Testis (tissue), 3 donors: ENCODE measurements around the gene OBSCN. TPM values are rescaled to one million over a fixed set of nuclear protein-coding genes. Genes with fewer than 3 reads are reported as not detected.
"Not testable (repeated sequence)": the region's sequence is repeated elsewhere in the genome, so short reads cannot be mapped to it uniquely, and the experiment has no call there.

ENCODE experiments used
- DNase-seq: peaks from one replicate; pipeline ENCODE4 v3.0.0-alpha.2; 2019
- H3K27ac ChIP-seq, 2 donors: fragments of 200-600 bp; sonication (generic); one replicate each; pipeline ENCODE4 v1.5.1; 2019
- H3K27me3 ChIP-seq: fragments of 200-600 bp; sonication (generic); one replicate; pipeline ENCODE4 v1.5.1; 2019
- H3K36me3 ChIP-seq: fragments of 200-600 bp; sonication (generic); one replicate; pipeline ENCODE4 v1.5.1; 2017; ENCODE audit warnings: low read depth; ENCODE audit errors: missing control alignments
- H3K4me1 ChIP-seq: fragments of 200-600 bp; sonication (generic); one replicate; pipeline ENCODE4 v1.5.1; 2019
- H3K4me3 ChIP-seq, 2 donors: fragments of 200-600 bp; sonication (generic); one replicate each; pipeline ENCODE4 v1.5.1; 2017 to 2019
- H3K9me3 ChIP-seq: fragments of 200-600 bp; sonication (generic); one replicate; pipeline ENCODE4 v1.5.1; 2017
- POLR2A ChIP-seq: fragments of 450-650 bp; IDR thresholded peaks from one replicate; pipeline ENCODE4 v1.6.1; 2017; ENCODE audit warnings: antibody characterized with exemption, mild to moderate bottlenecking, moderate library complexity
- WGBS, 2 donors: methylation state at CpG; one replicate each; pipeline ENCODE4 v1.1.5; 2018; 5-methylcytosine and 5-hydroxymethylcytosine counted together
- intact Hi-C: fragments of 100-400 bp; cut with DNase I; formaldehyde crosslinking; loops from one replicate; pipeline ENCODE4 v1.15.1; 2023; ENCODE audit warnings: low total_unique reads
- polyA plus RNA-seq: library from polyadenylated mRNA; stranded (reverse); fragments of 350-450 nt; fragmentation: Illumina TruSeq; extraction: RNeasy Lipid Tissue Mini Kit (QIAGEN cat#74804); gene quantifications from one replicate; pipeline ENCODE4 v1.2.3, GENCODE V29; 2014; ENCODE audit warnings: low read depth, low replicate concordance; ENCODE audit not compliant: insufficient read depth
- total RNA-seq, 2 donors: library from RNA; depleted of rRNA; stranded (reverse); fragments of >200 nt; gene quantifications; one replicate each; pipeline ENCODE4 v1.2.3, GENCODE V29; 2016
- TF ChIP-seq, protein P1 (sequence below), 3 experiments: fragments of 450-650 bp in 2 of 3; fragments of 200-600 bp in 1 of 3; sonication (generic) in 1 of 3; IDR thresholded peaks; one replicate each; pipeline ENCODE4 v1.5.1; 2016 to 2019; ENCODE audit warnings: antibody characterized with exemption in 3 of 3, mild to moderate bottlenecking in 2 of 3, moderate library complexity in 1 of 3

OBSCN gene
- total and polyA plus RNA-seq, 3 donors from 2014 or later = 8.3 to 30.0 (median 28.6) TPM

DNA sequence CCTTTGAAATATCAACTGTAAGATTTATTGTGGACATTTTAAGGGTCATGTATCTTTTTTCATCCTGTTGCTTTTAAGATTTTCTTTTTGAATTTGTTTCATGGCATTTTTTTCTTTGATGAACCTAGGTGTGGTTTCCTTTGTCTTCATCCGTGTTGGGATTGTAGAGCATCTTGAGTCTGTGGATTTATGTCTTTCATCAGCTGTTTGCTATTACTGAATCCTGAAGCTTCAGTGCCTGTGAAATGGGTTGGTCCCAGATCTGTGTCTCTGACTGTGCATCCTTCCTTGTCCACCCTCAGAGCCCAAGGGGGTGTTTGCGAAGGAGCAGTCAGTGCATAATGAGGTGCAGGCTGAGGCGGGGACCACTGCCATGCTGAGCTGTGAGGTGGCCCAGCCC is 37.3 kb downstream of the OBSCN start:
- H3K27ac ChIP-seq = no peak overlapping the region
- intact Hi-C loops = no loop called here
- WGBS, 2 donors = 90 to 95% methylated on average over 3 of the region's 3 CpGs

DNA sequence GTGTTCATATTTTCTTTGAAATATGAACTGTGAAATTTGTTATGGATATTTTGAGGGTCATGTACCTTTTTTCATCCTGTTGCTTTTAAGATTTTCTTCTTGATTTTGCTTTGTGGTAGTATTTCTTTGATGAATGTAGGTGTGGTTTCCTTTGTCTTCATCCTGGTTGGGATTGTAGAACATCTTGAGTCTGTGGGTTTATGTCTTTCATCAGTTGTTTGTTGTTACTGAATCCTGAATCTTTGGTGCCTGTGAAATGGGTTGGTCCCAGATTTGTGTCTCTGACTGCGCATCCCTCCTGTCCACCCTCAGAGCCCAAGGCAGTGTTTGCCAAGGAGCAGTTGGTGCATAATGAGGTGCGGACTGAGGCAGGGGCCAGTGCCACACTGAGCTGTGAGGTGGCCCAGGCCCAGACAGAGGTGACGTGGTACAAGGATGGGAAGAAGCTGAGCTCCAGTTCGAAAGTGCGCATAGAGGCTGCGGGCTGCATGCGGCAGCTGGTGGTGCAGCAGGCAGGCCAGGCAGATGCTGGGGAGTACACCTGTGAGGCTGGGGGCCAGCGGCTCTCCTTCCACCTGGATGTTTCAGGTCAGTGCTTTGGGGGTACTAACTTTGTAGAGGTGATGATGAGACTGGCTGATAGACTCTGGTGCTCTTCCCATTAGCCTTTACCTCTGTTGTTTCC is 38.5 kb downstream of the OBSCN start:
- TF ChIP-seq, protein P1, sequence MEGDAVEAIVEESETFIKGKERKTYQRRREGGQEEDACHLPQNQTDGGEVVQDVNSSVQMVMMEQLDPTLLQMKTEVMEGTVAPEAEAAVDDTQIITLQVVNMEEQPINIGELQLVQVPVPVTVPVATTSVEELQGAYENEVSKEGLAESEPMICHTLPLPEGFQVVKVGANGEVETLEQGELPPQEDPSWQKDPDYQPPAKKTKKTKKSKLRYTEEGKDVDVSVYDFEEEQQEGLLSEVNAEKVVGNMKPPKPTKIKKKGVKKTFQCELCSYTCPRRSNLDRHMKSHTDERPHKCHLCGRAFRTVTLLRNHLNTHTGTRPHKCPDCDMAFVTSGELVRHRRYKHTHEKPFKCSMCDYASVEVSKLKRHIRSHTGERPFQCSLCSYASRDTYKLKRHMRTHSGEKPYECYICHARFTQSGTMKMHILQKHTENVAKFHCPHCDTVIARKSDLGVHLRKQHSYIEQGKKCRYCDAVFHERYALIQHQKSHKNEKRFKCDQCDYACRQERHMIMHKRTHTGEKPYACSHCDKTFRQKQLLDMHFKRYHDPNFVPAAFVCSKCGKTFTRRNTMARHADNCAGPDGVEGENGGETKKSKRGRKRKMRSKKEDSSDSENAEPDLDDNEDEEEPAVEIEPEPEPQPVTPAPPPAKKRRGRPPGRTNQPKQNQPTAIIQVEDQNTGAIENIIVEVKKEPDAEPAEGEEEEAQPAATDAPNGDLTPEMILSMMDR (IDR thresholded peaks at IDR 0.05) = no peak
- no peak for TF ChIP-seq POLR2A
- H3K9me3 ChIP-seq = no peaks in the 10 kb centered on the region
- no peaks in the 10 kb centered on the region for H3K27me3 ChIP-seq
- no peak overlapping the region for H3K4me3 ChIP-seq
- DNase-seq = no peak
- H3K36me3 ChIP-seq = no peaks in the 10 kb centered on the region
- no peak overlapping the region for H3K27ac ChIP-seq
- WGBS, 2 donors = 96 to 98% methylated on average over 8 of the region's 8 CpGs
- no peaks in the 10 kb centered on the region for H3K4me1 ChIP-seq
- intact Hi-C loops = no loop called here

More for the DNA sequence above, 37.3 kb downstream of the OBSCN start:
- H3K36me3 ChIP-seq = no peaks in the 10 kb centered on the region
- TF ChIP-seq, protein P1 (IDR thresholded peaks at IDR 0.05) = no peak
- no peak for TF ChIP-seq POLR2A
- H3K4me3 ChIP-seq = no peak overlapping the region
- no peaks in the 10 kb centered on the region for H3K4me1 ChIP-seq
- no peaks in the 10 kb centered on the region for H3K27me3 ChIP-seq
- no peaks in the 10 kb centered on the region for H3K9me3 ChIP-seq
- DNase-seq = no peak

DNA sequence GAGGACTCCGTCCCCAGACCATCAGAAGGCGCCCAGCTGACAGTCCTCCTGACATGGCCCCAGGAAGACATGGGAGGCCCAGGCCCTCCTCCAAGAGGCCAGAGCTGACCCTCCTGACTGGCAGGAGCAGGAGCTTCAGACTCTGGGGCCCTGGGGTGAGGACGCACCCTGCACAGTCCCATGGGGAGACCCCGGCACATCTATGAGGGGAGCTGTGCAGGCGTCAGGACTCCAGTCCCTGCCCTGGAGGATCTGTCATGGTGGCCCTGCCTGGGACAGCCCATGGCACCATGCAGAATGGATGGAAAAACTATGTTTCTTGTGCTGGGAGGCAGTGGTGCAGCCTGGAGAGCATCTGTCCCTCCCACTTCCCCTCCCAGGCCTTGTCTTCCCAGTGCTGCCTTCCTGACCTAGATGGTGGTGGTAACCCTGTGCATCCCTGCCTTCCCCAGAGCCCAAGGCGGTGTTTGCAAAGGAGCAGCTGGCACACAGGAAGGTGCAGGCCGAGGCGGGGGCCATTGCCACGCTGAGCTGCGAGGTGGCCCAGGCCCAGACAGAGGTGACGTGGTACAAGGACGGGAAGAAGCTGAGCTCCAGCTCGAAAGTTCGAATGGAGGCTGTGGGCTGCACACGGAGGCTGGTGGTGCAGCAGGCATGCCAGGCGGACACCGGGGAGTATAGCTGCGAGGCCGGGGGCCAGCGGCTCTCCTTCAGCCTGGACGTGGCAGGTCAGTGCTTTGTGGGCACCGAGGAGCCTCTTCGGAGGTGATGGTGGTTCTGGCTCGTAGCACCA is 41.9 kb downstream of the OBSCN start:
- intact Hi-C loops = no loop called here
- 95 to 96% methylated on average over 21 to 24 of the region's 24 CpGs for WGBS, 2 donors

DNA sequence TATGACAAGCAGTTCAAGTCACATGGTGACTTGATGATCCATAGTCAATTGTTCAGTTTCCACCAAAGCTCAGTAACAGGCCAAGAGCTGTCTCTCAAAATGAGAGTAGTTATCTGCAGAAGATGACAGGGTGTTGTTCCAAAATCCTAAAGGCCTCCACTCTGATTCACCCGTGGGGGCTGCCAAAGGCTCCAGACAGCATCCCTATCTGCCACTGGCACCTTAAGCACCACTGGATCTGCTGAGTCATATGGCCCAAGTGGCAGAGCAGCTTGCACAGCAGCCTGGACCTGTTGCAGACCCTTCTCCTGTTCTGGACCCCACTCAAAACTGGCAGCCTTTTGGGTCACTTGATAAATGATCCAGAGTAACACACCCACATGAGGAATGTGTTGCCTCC is 44.6 kb downstream of the OBSCN start:
- H3K27ac ChIP-seq, H3K4me1 ChIP-seq, DNase-seq, H3K27me3 ChIP-seq, intact Hi-C loops, H3K4me3 ChIP-seq, H3K9me3 ChIP-seq, H3K36me3 ChIP-seq: not testable (repeated sequence)
- WGBS, 2 donors = 83 to 100% methylated on average over 1 of the region's 1 CpG

More for the DNA sequence above, 41.9 kb downstream of the OBSCN start:
- Histone ChIP-seq H3K9me3 (no peaks in the 10 kb centered on the region), H3K27ac (no peak overlapping the region), H3K4me1 (no peaks in the 10 kb centered on the region), H3K27me3 (no peaks in the 10 kb centered on the region), H3K4me3 (no peak overlapping the region), H3K36me3 (no peaks in the 10 kb centered on the region)
- no peak for TF ChIP-seq POLR2A
- TF ChIP-seq, protein P1 (IDR thresholded peaks at IDR 0.05) = no peak
- no peak for DNase-seq

- H3K27me3 ChIP-seq = no peaks in the 10 kb centered on the region
- H3K36me3 ChIP-seq = no peaks in the 10 kb centered on the region
- TF ChIP-seq, protein P1 (IDR thresholded peaks at IDR 0.05) = no peak
- no peak for TF ChIP-seq POLR2A
- H3K9me3 ChIP-seq = no peaks in the 10 kb centered on the region
- DNase-seq = no peak
- H3K27ac ChIP-seq = no peak overlapping the region
- WGBS, 2 donors = 97 to 98% methylated on average over 23 to 24 of the region's 24 CpGs
- no peaks in the 10 kb centered on the region for H3K4me1 ChIP-seq
- H3K4me3 ChIP-seq = no peak overlapping the region
- intact Hi-C loops = no loop called here
These were observed 49.0 kb downstream of the OBSCN start for GRCh38 chr1:228256626-228257375.
